Lung (tissue), 12 donors: ENCODE measurements around the gene MMD. TPM values are rescaled to one million over a fixed set of nuclear protein-coding genes. Genes with fewer than 3 reads are reported as not detected.
"Not testable (repeated sequence)": the region's sequence is repeated elsewhere in the genome, so short reads cannot be mapped to it uniquely, and the experiment has no call there.

Experiments used
- ATAC-seq: fragments of 200-7000 bp; cut with Tn5 transposase; one replicate; pipeline ENCODE4 v1.9.1; 2020; ENCODE audit warnings: moderate number of reproducible peaks; ENCODE audit not compliant: insufficient read depth, low FRiP score
- DNase-seq, 3 donors: peaks; one replicate each; pipeline ENCODE4 v3.0.0-alpha.2; 2013 to 2017
- H3K27ac ChIP-seq, 2 donors: one replicate each; pipeline ENCODE4 v1.5.1; 2013; ENCODE audit warnings: mild to moderate bottlenecking in 2 of 2, moderate library complexity in 2 of 2, control low read depth in 1 of 2, inconsistent platforms in 1 of 2, low read depth in 1 of 2, low read length in 1 of 2
- H3K27me3 ChIP-seq, 3 donors: one replicate each; pipeline ENCODE4 v1.5.1; 2013; ENCODE audit warnings: low read length in 2 of 3; ENCODE audit not compliant: control insufficient read depth in 3 of 3, insufficient read depth in 3 of 3
- H3K36me3 ChIP-seq, 4 donors: one replicate each; pipeline ENCODE4 v1.5.1; 2013; ENCODE audit warnings: low read length in 4 of 4, mild to moderate bottlenecking in 1 of 4, moderate library complexity in 1 of 4; ENCODE audit not compliant: control insufficient read depth in 4 of 4, insufficient read depth in 4 of 4
- H3K4me1 ChIP-seq, 5 donors: one replicate each; pipeline ENCODE4 v1.5.1; 2013; ENCODE audit warnings: low read length in 5 of 5, mild to moderate bottlenecking in 2 of 5, moderate library complexity in 1 of 5; ENCODE audit not compliant: control insufficient read depth in 5 of 5, insufficient read depth in 5 of 5
- H3K4me3 ChIP-seq: one replicate; pipeline ENCODE4 v1.5.1; 2013; ENCODE audit warnings: mild to moderate bottlenecking, control low read depth, moderate library complexity
- H3K9ac ChIP-seq, 2 donors: one replicate each; pipeline ENCODE4 v1.5.1; 2013; ENCODE audit warnings: low read length in 2 of 2, control low read depth in 1 of 2; ENCODE audit not compliant: insufficient read depth in 1 of 2
- H3K9me3 ChIP-seq, 4 donors: one replicate each; pipeline ENCODE4 v1.5.1; 2013; ENCODE audit warnings: low read length in 3 of 4, mild to moderate bottlenecking in 1 of 4, moderate library complexity in 1 of 4; ENCODE audit not compliant: control insufficient read depth in 4 of 4, insufficient read depth in 3 of 4
- CTCF ChIP-seq: IDR thresholded peaks from 2 replicates; pipeline ENCODE4 v1.5.1; 2012; ENCODE audit warnings: mild to moderate bottlenecking; ENCODE audit errors: control extremely low read depth, extremely low read depth
- WGBS, 2 donors: extraction: QIAGEN DNeasy Blood & Tissue Kit; methylation state at CpG; one replicate each; pipeline ENCODE4 v1.1.7; 2013; 5-methylcytosine and 5-hydroxymethylcytosine counted together
- polyA plus RNA-seq, 2 donors: library from polyadenylated mRNA; stranded (reverse); fragments of 200-250 nt; gene quantifications; one replicate each; pipeline ENCODE4 v1.2.1, GENCODE V29; 2013
- total RNA-seq, 2 donors: library from RNA; depleted of rRNA in 1 of 2; stranded (reverse); fragments of >200 nt in 1 of 2; gene quantifications; one replicate each; pipeline ENCODE4 v1.2.1, GENCODE V29; 2014 to 2021
- donor health status: control.
- donor health status: control.
- donor health status: Bipolar disorder and iron deficiency.
- donor health status: healthy.
- donor health status: DM: yes; HTN: yes; CAD: no.

MMD gene
- total and polyA plus RNA-seq, 4 donors: 10.9 to 19.0 (median 13.5) TPM

- no peaks in the 10 kb centered on the region for H3K9me3 ChIP-seq
- ATAC-seq: no peak
These were observed 12.4 kb downstream of the MMD start for GRCh38 chr17:55409030-55409800.

DNA sequence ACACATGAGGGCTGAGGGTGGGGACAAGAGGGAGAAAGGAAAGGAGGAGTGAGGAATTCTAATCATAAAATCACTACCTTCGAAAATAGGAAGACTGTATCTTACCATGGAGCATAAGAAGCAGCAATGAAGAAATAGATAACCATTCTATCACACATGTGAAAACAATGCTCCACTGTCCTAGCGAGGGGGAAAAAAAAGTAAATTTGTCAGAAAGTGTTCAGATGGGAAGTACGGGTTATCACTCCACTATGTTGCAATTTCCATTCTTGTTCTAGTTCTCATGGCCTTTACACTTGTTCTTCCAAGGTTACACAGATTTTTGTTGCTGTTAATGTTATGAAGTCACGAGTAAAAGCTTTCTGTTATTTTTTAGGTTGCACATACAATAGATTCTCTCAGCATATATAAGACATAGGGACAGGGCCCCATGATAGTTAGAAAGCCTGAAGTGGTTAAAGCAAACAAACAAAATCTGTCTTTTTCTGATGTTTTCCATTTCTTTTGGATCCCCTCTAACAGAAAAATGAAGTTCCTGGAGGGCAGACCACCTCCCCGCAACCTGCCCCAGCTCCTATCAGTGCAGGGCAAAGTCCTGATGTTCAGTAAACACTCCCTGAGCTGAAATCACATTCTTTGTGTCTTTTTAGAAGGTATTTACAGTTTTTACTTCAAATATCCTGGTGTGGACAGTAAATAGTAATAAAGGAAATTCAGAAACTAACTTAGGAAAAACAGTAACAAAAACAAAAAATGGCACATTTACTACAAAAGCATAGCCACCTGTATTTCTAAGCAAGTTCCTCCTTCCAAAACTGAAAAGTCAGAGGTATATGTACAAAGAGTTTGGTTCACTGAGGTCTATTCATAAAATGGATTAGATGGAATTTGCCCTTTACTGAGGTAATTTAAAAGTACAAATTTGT lies 13.7 kb downstream of the MMD start:
- peak overlapping the region in 1 of 2 donors; percentile 11 for H3K9ac ChIP-seq
- no peaks in the 10 kb centered on the region for H3K27me3 ChIP-seq
- H3K4me1 ChIP-seq: peaks cover 0 to 5% (median 0%) of the 10 kb centered on the region in 5 donors
- DNase-seq (no peak), ATAC-seq (no peak)
- no peak overlapping the region for H3K27ac ChIP-seq
- no peak overlapping the region for H3K4me3 ChIP-seq
- no peaks in the 10 kb centered on the region for H3K9me3 ChIP-seq
- H3K36me3 ChIP-seq: peaks cover 6 to 30% (median 20%) of the 10 kb centered on the region in 4 donors
- WGBS, 2 donors: 61 to 81% methylated on average over 5 of the region's 5 CpGs
- TF ChIP-seq CTCF: no peak

More at GRCh38 chr17:55409030-55409800, 12.4 kb downstream of the MMD start:
- Histone ChIP-seq H3K9ac (no peak overlapping the region), H3K27ac (peak overlapping the region in 1 of 2 donors; percentile 5), H3K36me3 (peaks cover 8 to 30% (median 20%) of the 10 kb centered on the region in 4 donors), H3K27me3 (no peaks in the 10 kb centered on the region), H3K4me3 (no peak overlapping the region), H3K4me1 (peaks cover 0 to 5% (median 0%) of the 10 kb centered on the region in 5 donors)
- no peak for DNase-seq
- WGBS, 2 donors: 95 to 96% methylated on average over 4 of the region's 4 CpGs
- TF ChIP-seq CTCF: no peak

DNA sequence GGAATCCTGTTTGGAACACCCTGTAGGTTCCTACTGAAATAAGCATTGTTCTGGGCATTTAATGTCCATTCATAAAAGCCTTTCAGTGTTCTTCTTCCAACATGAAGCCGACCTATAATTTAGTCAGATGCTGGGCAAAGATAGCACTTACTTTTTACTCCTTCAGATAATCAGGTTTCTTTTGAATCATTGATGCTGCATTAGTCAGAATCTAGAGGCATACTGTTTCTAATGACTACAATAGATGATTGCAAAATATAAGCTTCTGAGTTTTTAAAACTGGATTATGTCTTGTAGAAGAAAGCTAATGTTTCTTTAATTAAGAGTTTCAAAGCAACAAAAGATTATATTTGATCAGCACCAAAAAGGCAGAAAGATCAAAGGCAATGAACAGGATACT lies 16.0 kb downstream of the MMD start:
- Histone ChIP-seq H3K27me3 (no peaks in the 10 kb centered on the region), H3K9me3 (no peaks in the 10 kb centered on the region), H3K36me3 (peaks cover 2 to 28% (median 18%) of the 10 kb centered on the region in 4 donors), H3K27ac (no peak overlapping the region), H3K4me1 (peaks cover 0 to 5% (median 0%) of the 10 kb centered on the region in 5 donors), H3K9ac (no peak overlapping the region), H3K4me3 (no peak overlapping the region)
- DNase-seq (no peak), ATAC-seq (no peak)
- TF ChIP-seq CTCF: no peak
- WGBS, 2 donors: 91 to 94% methylated on average over 1 of the region's 1 CpG

- DNase-seq, H3K4me1 ChIP-seq, H3K9ac ChIP-seq, H3K27ac ChIP-seq, ATAC-seq, H3K9me3 ChIP-seq, H3K27me3 ChIP-seq, H3K4me3 ChIP-seq: not testable (repeated sequence)
- peaks cover 1 to 29% (median 18%) of the 10 kb centered on the region in 4 donors for H3K36me3 ChIP-seq
- WGBS, 2 donors: 81 to 84% methylated on average over 5 of the region's 5 CpGs
These were observed 17.4 kb downstream of the MMD start for GRCh38 chr17:55404197-55404596.
